Mononuclear cell (primary cell): ENCODE data around the gene MECP2. TPM values are rescaled to one million over a fixed set of nuclear protein-coding genes. Genes with fewer than 3 reads are reported as not detected.

Source experiments
- H3K27me3 ChIP-seq: 2 replicates; pipeline ENCODE4 v1.6.0; 2011; ENCODE audit warnings: low read length, control low read depth; ENCODE audit not compliant: insufficient read depth
- H3K4me1 ChIP-seq: 2 replicates; pipeline ENCODE4 v1.5.1; 2011; ENCODE audit warnings: mild to moderate bottlenecking, low read length, control low read depth; ENCODE audit not compliant: insufficient read depth
- H3K4me3 ChIP-seq: 2 replicates; pipeline ENCODE4 v1.5.1; 2011; ENCODE audit warnings: mild to moderate bottlenecking, low read length, moderate library complexity
- H3K9me3 ChIP-seq: 2 replicates; pipeline ENCODE4 v1.5.1; 2011; ENCODE audit warnings: low read depth, mild to moderate bottlenecking, control low read depth, low read length
- total RNA-seq: library from RNA; depleted of rRNA; stranded (reverse); fragments of >200 nt; gene quantifications from one replicate; pipeline ENCODE4 v1.2.3, GENCODE V29; 2012

The MECP2 gene
- total RNA-seq, 1 donor: 142 TPM

DNA sequence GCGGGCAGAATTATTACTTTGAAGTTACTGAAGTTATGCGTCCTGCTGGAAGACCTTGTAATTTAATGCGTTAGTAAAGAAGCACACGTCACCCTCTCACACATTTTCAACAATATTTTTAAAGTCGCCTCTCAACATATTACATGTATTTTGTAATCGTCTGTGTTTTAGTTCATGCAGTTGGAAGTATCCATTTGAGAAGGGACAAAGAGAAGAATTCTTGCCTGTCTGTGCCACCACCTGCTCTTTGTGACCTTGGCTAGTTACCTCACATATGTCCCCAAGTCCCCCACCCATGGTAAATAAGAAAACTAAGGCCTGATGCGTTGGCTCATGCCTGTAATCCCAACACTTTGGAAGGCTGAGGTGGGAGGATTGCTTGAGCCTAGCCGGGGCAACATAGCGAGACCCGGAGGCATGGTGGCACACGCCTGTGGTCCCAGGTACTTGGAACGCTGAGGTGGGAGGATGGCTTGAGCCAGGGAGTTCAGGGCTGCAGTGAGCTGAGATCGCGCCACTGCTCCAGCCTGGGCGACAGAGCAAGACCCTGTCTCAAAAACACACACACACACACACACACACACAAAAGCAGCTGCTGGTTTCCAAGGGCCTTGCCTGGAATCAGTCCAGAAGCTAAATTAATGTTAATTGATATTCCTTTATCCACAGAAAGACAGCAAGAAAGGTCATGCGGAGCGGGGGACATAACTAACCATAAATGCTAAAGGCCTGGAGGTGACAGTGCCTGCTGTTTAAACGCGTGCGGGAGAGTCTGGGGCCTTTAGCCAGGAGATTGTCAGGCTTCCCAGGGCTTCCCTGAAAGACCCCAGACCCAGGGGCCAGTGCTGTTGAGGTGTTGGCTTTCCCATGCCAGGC lies 124.2 kb downstream of the MECP2 start:
- Histone ChIP-seq H3K4me1 (peaks cover 36% of the 10 kb centered on the region), H3K27me3 (no peaks in the 10 kb centered on the region), H3K9me3 (no peaks in the 10 kb centered on the region), H3K4me3 (peak overlapping the region; percentile 90)

DNA sequence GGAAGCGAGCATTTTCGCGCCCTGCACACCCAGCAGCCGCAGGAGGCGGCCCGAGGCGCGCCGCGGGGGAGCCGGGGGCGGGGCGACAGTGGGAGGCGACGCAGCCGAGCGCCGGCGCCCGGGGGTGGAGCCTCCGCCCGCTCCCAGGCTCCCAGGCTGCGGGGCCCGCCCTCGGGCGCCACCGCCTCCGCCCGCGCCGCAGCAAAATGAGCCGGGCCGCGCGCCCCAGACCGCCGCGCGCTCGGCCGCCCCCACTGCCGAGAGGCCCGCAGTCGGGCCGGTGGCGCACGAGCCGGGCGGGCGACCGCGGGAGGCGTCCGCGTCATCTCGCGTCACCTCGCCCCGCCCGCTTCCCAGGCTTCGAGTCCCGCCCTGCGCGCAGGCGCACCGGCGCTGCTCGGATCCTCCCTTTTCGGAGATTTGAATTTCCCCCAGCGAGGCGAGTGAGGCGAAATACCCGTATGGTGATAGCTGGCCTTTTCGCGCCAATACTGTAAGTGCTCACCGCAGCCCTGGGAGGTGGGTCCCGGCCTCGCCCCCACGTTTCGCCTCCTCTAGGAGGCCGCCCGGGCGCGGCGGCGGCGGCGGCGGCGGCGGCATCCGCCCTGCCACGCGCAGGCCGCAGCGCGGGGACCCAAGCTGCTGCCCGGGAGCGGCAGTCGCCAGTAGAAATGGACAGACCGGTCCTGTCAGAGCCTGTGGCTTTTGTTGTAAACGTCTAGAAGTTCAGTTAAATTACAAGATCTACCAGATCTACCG lies 125.0 kb downstream of the MECP2 start, which contains the start of gene TMEM187:
Gene TMEM187 (plus strand): TSS at position 387 of the 759 bp plus-strand sequence. CDS start 9,309 bp downstream, outside the sequence.
- Histone ChIP-seq H3K27me3 (no peaks in the 10 kb centered on the region), H3K4me3 (peak within 1 kb of the TSS; percentile 90), H3K4me1 (peaks cover 45% of the 10 kb centered on the region), H3K9me3 (no peaks in the 10 kb centered on the region)

Other genes starting within 250 kb of the MECP2 start
- gene L1CAM, start 211.5 kb downstream of the MECP2 start, total RNA-seq: 0.52 TPM
- gene AVPR2, start 193.0 kb downstream of the MECP2 start, total RNA-seq: not detected
- 199 TPM for gene ARHGAP4, start 171.5 kb downstream of the MECP2 start, total RNA-seq
- 22.0 TPM for gene NAA10, start 162.7 kb downstream of the MECP2 start, total RNA-seq
- 11.1 TPM for gene RENBP, start 153.1 kb downstream of the MECP2 start, total RNA-seq
- gene HCFC1, start 125.9 kb downstream of the MECP2 start, total RNA-seq: 26.4 TPM
- gene TMEM187, start 125.0 kb downstream of the MECP2 start, total RNA-seq: 1.8 TPM
- gene IRAK1, start 77.8 kb downstream of the MECP2 start, total RNA-seq: 37.0 TPM
- gene OPN1LW, start 46.5 kb upstream of the MECP2 start, total RNA-seq: not detected
- gene OPN1MW, start 84.9 kb upstream of the MECP2 start, total RNA-seq: not detected
- not detected for gene OPN1MW2, start 122.0 kb upstream of the MECP2 start, total RNA-seq
- not detected for gene OPN1MW3, start 159.9 kb upstream of the MECP2 start, total RNA-seq
- not detected for gene TEX28, start 197.4 kb upstream of the MECP2 start, total RNA-seq
- gene TKTL1, start 198.1 kb upstream of the MECP2 start, total RNA-seq: 4.1 TPM